Left colon (tissue), 2 donors: ENCODE results near the gene CHCHD6. TPM values are rescaled to one million over a fixed set of nuclear protein-coding genes. Genes with fewer than 3 reads are reported as not detected.
A peak's percentile ranks its signal among the peaks of the same experiment; 100 is the strongest.

ENCODE experiments used
- ATAC-seq: fragments of 200-7000 bp; cut with Tn5 transposase; one replicate; pipeline ENCODE4 v1.9.1; 2020; ENCODE audit warnings: mild to moderate bottlenecking, moderate library complexity
- DNase-seq, 2 donors: peaks; one replicate each; pipeline ENCODE4 v3.0.0-alpha.2; 2020
- intact Hi-C, 2 donors: fragments of 100-400 bp; cut with DNase I in 1 of 2; cut with micrococcal nuclease in 1 of 2; formaldehyde crosslinking; loops; one replicate each; pipeline versions ENCODE4 v1.11.2 to v1.14.0; 2022; cut with DNase I, micrococcal nuclease
- total RNA-seq, 2 donors: library from RNA; stranded (reverse); fragmentation: NEBNext Ultra II Directional; extraction: Animal tissue kit (Norgen Biotek cat#: 25700); gene quantifications; one replicate each; pipeline ENCODE4 v1.2.1, GENCODE V29; 2021
- donor health status: DM: no; HTN: no; CAD: no.
- donor health status: DM: yes; HTN: yes; CAD: no.

The CHCHD6 gene
- total RNA-seq, 2 donors from 2014 or later: 8.9 to 11.4 TPM

DNA sequence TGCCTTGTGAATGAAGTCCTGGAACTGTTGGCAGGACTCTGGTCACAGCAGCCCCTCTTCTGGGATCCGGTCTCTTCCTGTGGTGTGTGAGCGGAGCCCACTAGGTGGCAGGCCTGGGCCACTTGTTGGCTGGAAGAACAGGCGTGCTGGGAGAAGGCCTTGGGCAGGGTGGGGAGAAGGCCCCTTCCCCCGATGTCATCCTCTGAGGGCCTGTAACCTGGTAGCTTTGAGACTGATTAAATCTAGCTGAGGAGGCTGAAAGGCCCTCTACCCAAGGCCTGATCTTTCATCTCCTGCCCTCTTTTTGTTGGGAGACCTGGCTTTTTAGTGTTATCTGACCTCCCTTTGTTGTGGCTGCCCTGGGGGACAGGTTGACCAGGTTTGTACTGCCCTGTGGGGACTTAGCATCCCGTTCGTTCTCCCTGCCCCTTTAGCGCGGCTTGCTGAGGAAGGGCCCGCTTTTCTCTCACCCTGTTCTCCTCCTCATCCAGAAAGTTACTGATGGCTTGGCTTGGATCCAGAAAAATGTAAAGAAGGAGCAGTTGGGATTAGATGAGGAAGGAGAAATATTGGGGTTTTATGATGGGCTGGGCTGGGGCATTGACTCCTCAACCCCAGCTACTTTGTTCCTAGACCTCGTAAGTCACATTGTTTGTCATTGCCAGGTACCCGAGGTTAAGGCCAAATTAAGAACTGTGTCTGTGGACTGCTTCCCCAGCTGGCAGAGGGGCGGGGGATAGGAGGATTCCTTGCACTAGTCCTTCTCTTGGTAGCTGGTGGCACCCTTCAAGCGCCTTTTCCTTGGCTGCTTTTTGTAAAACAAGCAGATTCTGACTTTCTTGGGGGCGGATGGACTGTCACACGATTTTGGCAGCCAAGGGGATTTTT is 48.5 kb downstream of the CHCHD6 start:
- ATAC-seq: peak; percentile 89

DNA sequence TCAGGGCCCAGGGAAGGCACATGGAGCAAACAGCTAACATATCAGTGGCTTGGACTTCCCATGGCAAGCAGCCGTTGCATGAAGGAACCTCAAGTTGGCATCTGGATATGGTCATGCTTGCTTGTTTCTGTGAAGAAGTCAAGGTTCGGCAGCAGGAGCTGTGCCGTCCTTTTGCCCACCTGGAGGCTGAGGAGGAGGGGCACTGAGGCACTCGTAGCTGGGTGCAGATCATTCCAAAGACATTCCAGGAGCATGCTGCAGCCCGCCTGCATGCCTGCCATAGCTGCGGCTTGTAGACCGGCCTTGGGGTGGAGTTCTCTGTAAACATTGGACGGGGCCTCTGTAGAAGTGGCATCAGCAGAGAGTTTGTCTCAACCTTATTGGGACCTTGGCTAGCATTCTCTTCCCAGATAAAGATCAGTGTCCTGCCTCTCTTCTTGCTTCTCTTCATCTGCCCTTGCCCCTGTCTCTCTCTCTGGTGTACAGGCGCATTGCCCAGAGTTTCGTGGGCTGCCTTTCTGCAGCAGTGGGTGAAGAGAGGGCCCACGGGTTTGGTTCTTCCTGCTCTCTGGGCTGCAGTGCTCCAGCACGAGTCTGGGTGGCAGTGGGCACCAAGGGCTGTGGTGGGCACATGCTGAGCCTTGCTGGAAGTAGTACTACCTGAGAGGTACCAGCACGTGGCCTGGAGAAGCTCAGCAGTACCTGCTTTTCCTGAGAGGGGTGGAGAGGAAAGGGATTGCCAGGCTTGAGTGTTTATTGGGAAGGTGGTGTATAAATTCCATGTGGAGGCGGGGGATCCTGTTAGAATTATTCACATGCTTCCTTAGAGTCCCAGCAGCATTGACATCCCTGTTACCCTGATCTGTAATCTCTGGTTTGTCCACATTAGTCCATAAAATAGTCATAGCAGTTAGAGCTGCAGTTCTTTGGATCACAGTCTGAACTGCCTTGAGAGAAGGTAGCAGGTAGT is 49.4 kb downstream of the CHCHD6 start:
- DNase-seq (no peak), ATAC-seq (peak; percentile 34)
- intact Hi-C loops: loop anchor here in 1 of 2 donors (10.0 kb wide), 1 partner anchor 221 kb away; no protein-coding TSS in a partner anchor

More for the DNA sequence above, 48.5 kb downstream of the CHCHD6 start:
- peak; percentile 59 to 82 for DNase-seq
- intact Hi-C loops: loop anchor here in 1 of 2 donors (10.0 kb wide), 1 partner anchor 222 kb away; no protein-coding TSS in a partner anchor

DNA sequence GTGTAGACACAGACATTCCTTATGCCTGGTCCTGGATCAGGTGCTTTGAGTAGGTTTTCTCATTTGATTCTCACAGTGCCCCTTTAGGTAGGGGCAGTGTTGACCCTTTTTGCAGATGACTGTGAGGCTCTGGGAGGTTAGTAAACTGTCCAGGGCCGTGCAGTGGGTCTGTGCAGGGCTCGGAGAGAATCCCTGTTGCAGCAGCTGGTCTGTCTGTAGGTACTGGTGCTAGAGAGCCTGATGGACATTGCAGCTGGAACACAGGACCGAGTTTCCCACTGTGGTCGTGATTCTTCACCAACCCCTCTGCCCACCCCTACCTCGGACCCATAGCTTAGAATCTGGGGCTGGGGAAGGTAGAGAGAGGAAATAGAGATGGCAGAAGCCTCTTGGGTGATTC is 51.8 kb downstream of the CHCHD6 start:
- intact Hi-C loops: loop anchor here in 1 of 2 donors (10.0 kb wide), 1 partner anchor 219 kb away; no protein-coding TSS in a partner anchor
- DNase-seq (no peak), ATAC-seq (no peak)

DNA sequence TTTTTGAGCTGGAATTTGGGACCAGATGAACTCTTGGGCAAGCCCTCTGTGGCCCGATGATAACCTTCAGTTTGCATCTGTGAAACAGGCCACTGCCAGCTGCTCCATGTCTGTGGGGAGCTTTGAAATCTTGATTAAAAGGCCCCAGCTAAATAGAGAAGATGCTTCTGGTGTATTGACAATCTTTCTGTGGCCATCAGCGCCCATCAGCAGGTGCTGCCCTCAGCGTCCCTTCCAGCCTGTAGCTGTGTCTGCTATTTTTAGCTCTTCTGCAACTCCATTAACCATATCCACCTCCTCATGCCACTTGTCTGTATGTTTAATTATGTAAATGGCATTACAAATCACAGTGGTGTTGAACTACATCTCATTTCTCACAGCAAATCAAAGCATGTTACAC is 54.0 kb downstream of the CHCHD6 start:
- DNase-seq (no peak), ATAC-seq (no peak)
- intact Hi-C loops: loop anchor here in 1 of 2 donors (10.0 kb wide), 1 partner anchor 217 kb away; no protein-coding TSS in a partner anchor

DNA sequence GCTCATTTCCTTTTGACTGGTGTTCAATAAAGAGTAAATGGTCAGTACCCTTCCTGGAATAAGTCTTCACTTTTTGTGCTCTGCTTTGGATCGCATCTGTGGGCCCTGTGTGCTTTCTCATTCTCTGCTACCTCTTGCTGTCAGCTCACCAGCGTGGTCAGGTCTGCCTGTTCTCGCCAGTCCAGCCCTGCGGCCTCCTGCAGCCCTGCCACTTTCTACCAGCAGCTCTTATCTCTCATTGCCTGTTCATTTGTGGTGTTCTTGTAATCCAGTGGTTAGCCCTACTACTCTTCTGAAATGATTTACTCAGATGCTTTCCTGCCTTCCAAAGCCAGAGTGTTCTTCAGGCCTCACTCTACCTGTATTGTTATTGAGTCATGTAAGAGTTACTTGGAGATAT is 54.8 kb downstream of the CHCHD6 start:
- intact Hi-C loops: loop anchor here in 1 of 2 donors (10.0 kb wide), 1 partner anchor 216 kb away; no protein-coding TSS in a partner anchor
- ATAC-seq (no peak), DNase-seq (no peak)

DNA sequence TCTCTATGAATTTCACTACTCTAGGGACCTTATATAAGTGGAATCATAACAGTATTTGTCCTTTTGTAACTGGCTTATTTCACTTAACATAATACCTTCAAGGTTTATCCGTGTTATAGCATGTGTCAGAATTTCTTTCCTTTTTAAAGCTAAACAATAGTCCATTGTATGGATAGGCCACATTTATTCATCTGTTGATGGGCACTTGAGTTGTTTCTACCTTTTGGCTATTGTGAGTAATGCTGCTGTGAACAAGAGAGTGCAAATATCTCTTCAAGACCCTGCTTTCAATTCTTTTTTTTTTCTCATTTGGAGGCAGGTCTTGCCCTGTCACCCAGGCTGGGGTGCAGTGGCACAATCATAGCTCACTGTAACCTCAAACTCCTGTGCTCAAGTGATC is 56.5 kb downstream of the CHCHD6 start:
- ATAC-seq (no peak), DNase-seq (no peak)
- intact Hi-C loops: no loop called here

DNA sequence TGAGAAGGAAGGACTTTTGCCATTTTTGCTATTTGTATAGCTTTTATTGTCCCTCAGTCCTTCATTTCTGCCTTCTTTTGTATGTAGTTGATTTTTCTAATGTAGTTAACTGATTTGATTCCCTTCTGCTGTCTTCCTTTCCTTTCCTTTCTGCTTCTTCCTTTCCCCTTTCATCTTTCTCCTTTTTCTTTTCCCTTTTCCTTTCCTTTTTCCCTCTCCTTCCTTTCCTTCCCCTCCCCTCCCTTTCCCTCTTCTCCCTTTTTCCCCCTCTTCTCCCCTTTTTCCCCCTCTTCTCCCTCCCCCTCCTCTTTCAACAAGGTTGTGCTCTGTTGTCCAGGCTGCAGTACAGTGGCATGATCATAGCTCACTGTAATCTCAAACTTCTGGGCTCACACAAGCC is 59.0 kb downstream of the CHCHD6 start:
- ATAC-seq (no peak), DNase-seq (no peak)
- intact Hi-C loops: no loop called here

DNA sequence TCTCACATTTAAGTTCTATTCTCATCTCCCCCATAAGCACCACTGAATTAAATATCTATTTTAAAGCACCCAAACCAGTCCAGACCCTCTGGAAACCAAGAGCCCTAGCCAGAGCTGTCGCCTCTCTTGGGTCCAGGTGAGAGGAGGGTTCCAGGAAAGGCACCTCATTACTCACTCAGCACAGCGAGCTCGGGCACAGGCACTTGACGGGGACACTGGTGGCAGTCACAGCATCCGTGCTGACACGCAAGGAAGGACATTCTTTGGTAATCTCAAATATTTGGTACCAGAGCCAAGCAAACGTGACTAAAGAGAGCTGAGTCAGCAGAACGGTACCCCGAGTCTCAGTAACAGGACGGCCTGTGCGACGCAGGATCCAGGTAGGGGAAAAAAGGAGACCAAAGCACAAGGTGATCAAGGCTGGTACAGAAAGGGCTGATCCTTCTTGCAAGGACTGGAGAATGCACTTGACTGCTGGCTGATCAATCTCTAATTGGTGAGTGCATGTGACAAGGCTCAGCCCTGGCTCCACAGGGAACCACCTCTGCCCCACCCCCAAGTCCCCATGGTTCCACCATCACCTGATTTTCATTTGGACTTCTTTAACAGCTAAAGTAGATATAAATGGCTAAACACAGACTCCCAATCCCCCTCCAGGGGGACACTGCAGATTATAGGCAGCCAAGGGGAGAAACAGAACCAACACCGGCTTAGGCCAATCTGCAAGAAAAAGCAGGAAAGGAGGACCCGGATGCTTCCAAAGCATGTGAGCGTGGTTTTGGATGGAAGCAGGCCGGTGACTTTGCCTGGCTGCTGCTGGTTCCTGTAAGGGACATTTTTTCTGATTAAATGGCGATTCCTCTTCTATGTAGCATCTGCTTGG is 61.4 kb downstream of the CHCHD6 start:
- intact Hi-C loops: no loop called here

DNA sequence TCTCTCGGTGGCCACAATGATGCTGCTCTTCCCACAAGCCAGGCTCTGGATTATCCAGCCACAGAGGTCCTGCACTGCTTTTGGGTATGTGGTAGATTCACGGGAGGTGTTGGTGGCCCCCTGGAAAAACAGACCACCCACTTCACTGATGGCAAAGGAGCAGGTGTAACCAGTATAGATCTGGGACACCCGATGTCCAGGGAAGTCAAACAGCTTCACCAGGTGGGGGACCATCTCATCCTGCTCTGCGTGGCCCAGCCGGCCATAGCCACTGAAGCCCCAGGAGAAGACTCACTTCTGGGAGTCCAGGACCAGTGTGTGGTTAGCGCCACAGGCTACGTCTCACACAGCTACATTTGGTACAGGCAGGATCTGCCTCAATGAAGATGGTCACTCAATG is 62.6 kb downstream of the CHCHD6 start:
- no peak for DNase-seq
- no peak for ATAC-seq
- intact Hi-C loops: no loop called here

More for the DNA sequence above, 61.4 kb downstream of the CHCHD6 start:
- DNase-seq: no peak
- no peak for ATAC-seq

DNA sequence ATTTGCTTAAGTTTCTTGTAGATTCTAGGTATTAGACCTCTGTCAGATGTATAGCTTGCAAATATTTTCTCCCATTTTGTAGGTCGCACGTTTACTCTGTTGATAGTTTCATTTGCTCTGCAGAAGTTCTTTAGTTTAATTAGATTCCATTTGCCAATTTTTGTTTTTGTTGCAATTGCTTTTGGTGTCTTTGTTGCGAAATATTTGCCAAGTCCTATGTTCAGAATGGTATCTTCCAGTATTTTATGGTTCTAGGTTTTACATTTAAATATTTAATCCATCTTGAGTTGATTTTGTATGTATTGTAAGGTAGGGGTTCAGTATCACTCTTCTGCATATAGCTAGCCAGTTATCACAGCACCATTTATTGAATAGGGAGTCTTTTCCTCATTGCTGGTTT is 64.9 kb downstream of the CHCHD6 start:
- DNase-seq (no peak), ATAC-seq (no peak)
- intact Hi-C loops: no loop called here

DNA sequence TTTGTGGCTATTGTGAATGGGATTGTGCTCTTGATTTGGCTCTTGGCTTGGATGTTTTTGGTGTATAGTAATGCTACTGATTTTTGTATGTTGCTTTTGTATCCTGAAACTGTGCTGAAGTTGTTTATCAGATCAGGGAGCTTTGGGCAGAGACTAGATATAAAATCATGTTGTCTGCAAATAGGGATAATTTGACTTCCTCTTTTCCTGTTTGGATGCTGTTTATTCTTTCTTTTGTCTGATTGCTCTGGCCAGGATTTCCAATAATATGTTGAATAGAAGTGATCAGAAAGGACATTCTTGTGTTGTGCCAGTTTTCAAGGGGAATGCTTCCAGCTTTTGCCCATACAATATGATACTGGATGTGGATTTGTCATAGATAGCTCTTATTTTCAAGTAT is 66.1 kb downstream of the CHCHD6 start:
- ATAC-seq (no peak), DNase-seq (no peak)
- intact Hi-C loops: no loop called here

DNA sequence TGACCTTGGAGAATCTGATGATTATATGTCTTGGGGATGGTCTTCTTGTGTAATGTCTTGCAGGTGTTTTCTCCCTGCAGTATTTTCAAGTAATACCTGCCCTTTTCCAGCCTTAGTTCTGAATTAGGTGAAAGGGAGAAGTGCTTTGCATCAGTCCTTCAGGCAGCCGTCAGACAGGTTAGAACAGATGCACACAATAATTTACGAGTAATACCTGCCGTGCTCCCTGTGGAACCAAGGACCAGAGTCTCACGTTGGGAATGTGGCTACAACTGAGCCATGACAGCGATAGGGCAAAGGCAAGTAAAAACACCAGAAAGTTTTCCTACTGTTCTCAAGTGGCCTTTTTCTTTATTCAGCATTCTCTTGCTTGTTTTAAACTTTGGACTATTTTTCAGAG is 69.1 kb downstream of the CHCHD6 start:
- intact Hi-C loops: no loop called here
- DNase-seq: no peak
- no peak for ATAC-seq

DNA sequence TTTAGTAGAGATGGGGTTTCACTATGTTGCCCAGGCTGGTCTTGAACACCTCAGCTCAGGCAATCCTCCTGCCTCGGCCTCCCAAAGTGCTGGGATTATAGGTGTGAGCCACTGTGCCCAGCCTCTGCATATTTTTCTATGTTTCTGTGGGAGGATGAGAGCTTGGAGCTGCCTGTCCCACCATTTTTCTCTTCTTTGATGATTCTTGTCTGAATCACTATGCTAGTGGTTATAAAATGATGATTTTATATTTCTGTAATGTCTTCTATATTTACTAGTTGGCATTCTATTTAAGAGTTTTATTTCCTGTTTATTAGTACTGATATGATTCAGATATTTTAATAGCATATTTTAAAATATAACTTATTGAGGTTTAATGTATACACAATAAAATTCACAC is 69.7 kb downstream of the CHCHD6 start:
- ATAC-seq (no peak), DNase-seq (no peak)
- intact Hi-C loops: no loop called here

DNA sequence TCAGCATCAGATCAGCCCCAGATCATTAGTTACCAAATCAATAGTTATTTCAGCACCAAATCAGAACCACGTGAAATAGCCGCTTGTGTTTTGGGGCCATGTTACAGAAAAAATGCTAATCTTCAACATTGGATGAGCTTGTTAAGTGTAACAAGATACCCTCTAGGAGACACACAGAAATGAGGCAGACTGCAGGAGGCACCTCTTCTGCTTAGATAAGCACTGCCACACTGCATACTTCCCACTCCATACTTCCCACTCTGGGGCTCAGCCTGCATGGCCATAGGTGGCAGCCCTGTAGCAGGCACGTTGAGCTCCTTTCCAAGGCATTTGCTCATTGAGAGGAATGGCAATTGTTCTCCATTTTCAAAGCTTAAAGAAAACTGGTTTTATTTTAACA is 73.3 kb downstream of the CHCHD6 start:
- DNase-seq: no peak
- ATAC-seq: no peak
- intact Hi-C loops: no loop called here

DNA sequence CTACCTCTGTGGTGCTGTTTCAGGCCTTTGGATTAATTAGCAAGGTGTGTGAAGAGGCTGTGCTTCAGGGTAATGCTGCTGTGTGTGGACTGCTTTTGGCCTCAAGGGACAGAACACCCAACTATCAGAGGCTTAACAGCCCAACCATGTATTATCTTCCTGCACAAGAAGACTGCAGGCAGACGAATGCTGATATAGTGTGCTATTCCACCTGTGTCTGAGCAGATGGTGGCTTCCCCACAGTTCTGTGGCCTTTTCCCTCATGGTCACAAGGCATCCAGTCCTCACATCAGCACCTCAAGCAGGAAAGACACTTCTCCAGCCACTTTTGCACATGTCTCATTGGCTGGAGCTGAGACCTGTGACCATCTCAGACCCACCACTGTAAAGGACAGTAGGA is 76.6 kb downstream of the CHCHD6 start:
- ATAC-seq (no peak), DNase-seq (no peak)
- intact Hi-C loops: no loop called here

DNA sequence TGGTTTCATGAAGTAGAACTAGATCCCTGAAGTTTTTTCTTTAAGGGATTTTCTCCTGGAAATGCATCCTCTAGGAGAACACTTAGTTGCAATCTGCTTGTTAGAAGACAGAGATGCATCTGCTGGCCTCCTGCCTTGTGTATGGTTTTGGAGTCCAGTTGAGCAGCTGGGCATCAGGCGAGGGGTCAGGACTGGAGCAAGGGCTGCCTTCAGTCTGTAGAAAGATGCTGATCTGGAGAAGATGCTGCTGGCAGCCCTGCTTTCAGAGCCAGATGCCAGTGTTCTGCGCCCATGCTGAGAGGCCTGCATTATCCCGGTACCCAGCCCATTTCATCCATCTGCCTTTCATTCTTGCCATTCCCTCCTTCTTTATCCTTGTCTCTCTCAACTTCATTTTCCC is 77.4 kb downstream of the CHCHD6 start:
- no peak for DNase-seq
- ATAC-seq: no peak
- intact Hi-C loops: no loop called here

DNA sequence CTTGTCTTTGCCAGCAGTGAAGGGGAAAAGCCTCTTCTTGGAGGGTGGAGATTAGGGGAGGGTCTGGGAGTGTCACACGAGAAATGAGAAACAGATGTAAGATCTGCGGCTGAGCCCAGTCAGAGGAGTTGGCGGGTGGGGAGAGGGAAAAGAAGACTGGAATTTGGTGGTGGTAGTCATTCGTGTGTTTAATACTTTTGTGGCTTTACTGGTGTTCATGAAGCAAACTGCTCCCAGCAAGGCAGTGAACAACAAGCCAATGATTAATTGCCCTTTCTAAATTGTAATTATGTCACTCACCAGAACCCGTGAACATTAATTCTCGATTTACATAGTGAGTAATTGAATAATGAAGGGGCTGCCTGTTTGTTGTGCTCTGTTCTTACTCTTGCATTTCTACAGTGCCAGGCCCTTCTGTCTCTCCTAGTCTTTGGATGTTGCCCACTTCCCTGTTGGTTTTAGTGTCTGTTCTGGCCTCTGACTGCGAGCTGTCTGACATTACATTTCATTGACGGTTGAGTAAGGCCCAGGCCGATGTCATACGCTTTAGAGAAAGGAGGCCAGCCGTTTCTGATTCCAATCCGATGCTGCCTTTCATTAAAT is 78.0 kb downstream of the CHCHD6 start:
- DNase-seq: no peak

DNA sequence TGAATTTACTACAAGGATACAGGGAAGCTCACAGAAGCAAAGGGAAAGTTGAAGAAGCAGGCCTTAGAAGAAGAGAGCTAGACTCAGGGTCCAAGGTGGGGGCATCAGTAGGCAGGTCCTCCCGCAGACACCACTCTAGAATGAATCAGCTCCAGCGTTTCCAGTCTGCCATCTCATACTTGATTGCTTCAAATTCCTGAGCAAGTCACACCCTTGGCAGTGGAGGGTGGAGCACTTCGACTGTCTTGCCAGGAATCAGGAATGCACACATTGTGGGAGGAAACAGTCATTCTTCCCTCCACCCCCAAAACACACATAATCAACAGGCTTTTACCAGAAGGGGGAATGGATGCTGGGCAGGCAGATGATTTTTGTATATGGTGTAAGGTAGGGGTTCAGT is 78.5 kb downstream of the CHCHD6 start:
- intact Hi-C loops: no loop called here
- peak; percentile 39 to 78 for DNase-seq
- peak; percentile 100 for ATAC-seq

More for the DNA sequence above, 78.0 kb downstream of the CHCHD6 start:
- no peak for ATAC-seq
- intact Hi-C loops: no loop called here
